ENCODE results near the gene ANXA1.

- TF ChIP-seq CTCF (IDR thresholded peaks at IDR 0.05) (no peak), ZBTB43 (CRISPR knock-in tag; IDR thresholded peaks at IDR 0.05) (no peak), TCF7 (CRISPR knock-in tag; IDR thresholded peaks at IDR 0.05; ENCODE audit: low read depth) (no peak), MXD4 (CRISPR knock-in tag; IDR thresholded peaks at IDR 0.05; ENCODE audit: borderline replicate concordance) (no peak), ETV6 (CRISPR knock-in tag; IDR thresholded peaks at IDR 0.05) (no peak), TEAD4 (CRISPR knock-in tag; IDR thresholded peaks at IDR 0.05) (no peak), ZNF532 (CRISPR knock-in tag; IDR thresholded peaks at IDR 0.05; ENCODE audit: borderline replicate concordance) (no peak), KAT7 (CRISPR knock-in tag; IDR thresholded peaks at IDR 0.05; ENCODE audit: borderline replicate concordance) (no peak), HMGXB4 (CRISPR knock-in tag; IDR thresholded peaks at IDR 0.05) (no peak), ZNF232 (CRISPR knock-in tag; IDR thresholded peaks at IDR 0.05) (no peak), NR3C1 (CRISPR knock-in tag; conservative IDR thresholded peaks at IDR 0.05; ENCODE audit: low read depth) (no peak)
These were observed 13.1 kb upstream of the ANXA1 start for GRCh38 chr9:73138516-73138915.
